Neural cell (in vitro differentiated cells): ENCODE measurements around the gene NFATC3. TPM values are rescaled to one million over a fixed set of nuclear protein-coding genes. Genes with fewer than 3 reads are reported as not detected.

ENCODE experiments used
- H2AFZ ChIP-seq: fragments of 200-600, 300-800 bp; sonication (generic), shearing (Covaris generic); 2 replicates; pipeline ENCODE4 v1.6.0; 2014; ENCODE audit warnings: low read depth, mild to moderate bottlenecking, antibody characterized with exemption, low read length, moderate library complexity
- H3F3A ChIP-seq: fragments of 200-600 bp; shearing (Covaris generic); 2 replicates; pipeline ENCODE4 v1.6.1; 2016; ENCODE audit warnings: mild to moderate bottlenecking, moderate library complexity, mixed read lengths, antibody characterized with exemption, low read length; ENCODE audit not compliant: insufficient read depth, poor library complexity, severe bottlenecking
- H3K27ac ChIP-seq: fragments of 200-600, 300-800 bp; sonication (generic), shearing (Covaris generic); 2 replicates; pipeline ENCODE4 v1.5.1; 2014; ENCODE audit warnings: mild to moderate bottlenecking, low read length, moderate library complexity
- H3K27me3 ChIP-seq: fragments of 300-800, 200-600 bp; sonication (generic), shearing (Covaris generic); 2 replicates; pipeline ENCODE4 v1.6.0; 2014; ENCODE audit warnings: mild to moderate bottlenecking, low read depth, low read length, moderate library complexity; ENCODE audit not compliant: insufficient read depth
- H3K36me3 ChIP-seq: fragments of 300-800, 200-600 bp; sonication (generic), shearing (Covaris generic); 2 replicates; pipeline ENCODE4 v1.5.1; 2014; ENCODE audit warnings: mild to moderate bottlenecking, antibody characterized with exemption, low read length, moderate library complexity; ENCODE audit not compliant: insufficient read depth
- H3K4me2 ChIP-seq: fragments of 300-800, 200-600 bp; sonication (generic), shearing (Covaris generic); 2 replicates; pipeline ENCODE4 v1.6.0; 2014; ENCODE audit warnings: mild to moderate bottlenecking, low read length
- H3K4me3 ChIP-seq: fragments of 300-800, 200-600 bp; sonication (generic), shearing (Covaris generic); 2 replicates; pipeline ENCODE4 v1.5.1; 2014; ENCODE audit warnings: mild to moderate bottlenecking, low read length, moderate library complexity
- H3K79me2 ChIP-seq: fragments of 200-600 bp; shearing (Covaris generic); replicated peaks from 2 replicates; pipeline ENCODE4 v1.6.0; 2014; ENCODE audit warnings: mild to moderate bottlenecking, low read length, moderate library complexity; ENCODE audit not compliant: insufficient read depth
- H3K9ac ChIP-seq: fragments of 300-800, 200-600 bp; sonication (generic), shearing (Covaris generic); 2 replicates; pipeline ENCODE4 v1.6.1; 2016; ENCODE audit warnings: mild to moderate bottlenecking, low read length, mixed read lengths
- H3K9me2 ChIP-seq: fragments of 200-600 bp; shearing (Covaris generic); 2 replicates; pipeline ENCODE4 v1.6.1; 2016; ENCODE audit warnings: mild to moderate bottlenecking, low read length, mixed read lengths; ENCODE audit not compliant: insufficient read depth
- H3K9me3 ChIP-seq: fragments of 200-600, 300-800 bp; sonication (generic), shearing (Covaris generic); 2 replicates; pipeline ENCODE4 v1.6.1; 2016; ENCODE audit warnings: mild to moderate bottlenecking, mixed run types, low read length, moderate library complexity, mixed read lengths
- H4K20me1 ChIP-seq: fragments of 200-600 bp; shearing (Covaris generic); 2 replicates; pipeline ENCODE4 v1.6.1; 2016; ENCODE audit warnings: mild to moderate bottlenecking, mixed run types; ENCODE audit not compliant: insufficient read depth
- CTCF ChIP-seq: fragments of 450-650 bp; IDR thresholded peaks from 2 replicates; pipeline ENCODE4 v1.5.1; 2014; ENCODE audit warnings: antibody characterized with exemption, mild to moderate bottlenecking, moderate library complexity; ENCODE audit not compliant: poor library complexity, severe bottlenecking
- EP300 ChIP-seq: fragments of 450-650 bp; conservative IDR thresholded peaks from 2 replicates; pipeline ENCODE4 v1.6.1; 2014; ENCODE audit warnings: antibody characterized with exemption, mild to moderate bottlenecking, moderate library complexity; ENCODE audit not compliant: poor library complexity, severe bottlenecking
- EZH2 ChIP-seq: fragments of 200-600, 300-800 bp; shearing (Covaris generic), sonication (generic); IDR thresholded peaks from 2 replicates; pipeline ENCODE4 v1.6.1; 2014; ENCODE audit warnings: antibody characterized with exemption, low read length, borderline replicate concordance, mild to moderate bottlenecking; ENCODE audit not compliant: insufficient read depth, poor library complexity, severe bottlenecking
- MXI1 ChIP-seq: fragments of 450-650 bp; conservative IDR thresholded peaks from 2 replicates; pipeline ENCODE4 v1.6.1; 2014; ENCODE audit warnings: antibody characterized with exemption, mild to moderate bottlenecking; ENCODE audit not compliant: poor library complexity, severe bottlenecking
- POLR2AphosphoS5 ChIP-seq: IDR thresholded peaks from 2 replicates; pipeline ENCODE4 v1.6.1; 2012
- RAD21 ChIP-seq: fragments of 450-650 bp; conservative IDR thresholded peaks from 2 replicates; pipeline ENCODE4 v1.6.1; 2014; ENCODE audit warnings: antibody characterized with exemption, mild to moderate bottlenecking, moderate library complexity
- SMC3 ChIP-seq: fragments of 450-650 bp; conservative IDR thresholded peaks from 2 replicates; pipeline ENCODE4 v1.6.1; 2014; ENCODE audit warnings: antibody characterized with exemption, mild to moderate bottlenecking, moderate library complexity; ENCODE audit not compliant: poor library complexity
- TAF1 ChIP-seq: IDR thresholded peaks from 2 replicates; pipeline ENCODE4 v1.6.1; 2012; ENCODE audit warnings: low read depth
- polyA plus RNA-seq: library from polyadenylated mRNA; depleted of rRNA; stranded (reverse); fragments of >200 nt; gene quantifications from 2 replicates; pipeline ENCODE4 v1.2.3, GENCODE V29; 2014
- TF ChIP-seq, protein P1 (sequence below): IDR thresholded peaks from 2 replicates; pipeline ENCODE4 v1.6.1; 2012; ENCODE audit warnings: borderline replicate concordance

NFATC3 gene
- polyA plus RNA-seq, 1 donor from 2014 or later = 6.2 TPM

DNA sequence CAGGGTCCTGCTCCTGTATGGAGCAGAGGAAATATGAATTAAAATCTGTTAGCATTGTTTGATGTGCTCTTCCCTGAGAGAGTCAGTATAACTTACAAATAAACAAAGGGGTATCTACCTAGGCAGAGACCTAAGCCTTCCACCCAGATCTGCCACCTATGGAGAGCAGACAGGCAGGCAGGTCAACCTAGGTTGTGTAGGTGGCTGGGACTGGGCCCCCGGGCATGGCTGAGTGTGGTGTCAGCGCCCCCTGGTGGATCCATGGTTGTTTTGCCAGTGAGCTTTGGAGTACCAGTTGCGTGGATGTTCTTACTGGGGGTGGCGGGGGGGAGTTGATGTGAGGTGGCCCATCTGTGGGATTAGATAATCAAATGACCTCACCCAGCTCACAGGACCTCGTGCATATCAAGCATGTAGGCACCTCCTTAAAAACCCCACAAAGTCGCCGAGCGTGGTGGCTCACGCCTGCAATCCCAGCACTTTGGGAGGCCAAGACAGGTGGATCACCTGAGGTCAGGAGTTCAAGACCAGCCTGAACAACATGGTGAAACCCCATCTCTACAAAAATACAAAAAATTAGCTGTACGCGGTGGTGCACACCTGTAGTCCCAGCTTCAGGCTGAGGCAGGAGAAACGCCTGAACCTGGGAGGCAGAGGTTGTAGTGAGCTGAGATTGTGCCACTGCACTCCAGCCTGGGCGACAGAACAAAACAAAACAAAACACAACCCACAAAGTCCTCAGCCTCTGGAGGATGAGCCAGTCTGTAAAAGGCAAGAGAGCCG is 44.5 kb upstream of the NFATC3 start:
- H3K27ac ChIP-seq = no peak overlapping the region
- no peak overlapping the region for H2AFZ ChIP-seq
- no peak overlapping the region for H3K4me3 ChIP-seq
- no peaks in the 10 kb centered on the region for H3K36me3 ChIP-seq
- no peaks in the 10 kb centered on the region for H3K27me3 ChIP-seq
- H3K79me2 ChIP-seq = no peaks in the 10 kb centered on the region
- H3K9ac ChIP-seq = no peak overlapping the region
- no peaks in the 10 kb centered on the region for H3K9me3 ChIP-seq
- TF ChIP-seq POLR2AphosphoS5 (no peak), RAD21 (peak; percentile 77), MXI1 (no peak), CTCF (peak; percentile 77), EP300 (no peak), SMC3 (peak; percentile 80), EZH2 (no peak), TAF1 (no peak)
- TF ChIP-seq, protein P1, sequence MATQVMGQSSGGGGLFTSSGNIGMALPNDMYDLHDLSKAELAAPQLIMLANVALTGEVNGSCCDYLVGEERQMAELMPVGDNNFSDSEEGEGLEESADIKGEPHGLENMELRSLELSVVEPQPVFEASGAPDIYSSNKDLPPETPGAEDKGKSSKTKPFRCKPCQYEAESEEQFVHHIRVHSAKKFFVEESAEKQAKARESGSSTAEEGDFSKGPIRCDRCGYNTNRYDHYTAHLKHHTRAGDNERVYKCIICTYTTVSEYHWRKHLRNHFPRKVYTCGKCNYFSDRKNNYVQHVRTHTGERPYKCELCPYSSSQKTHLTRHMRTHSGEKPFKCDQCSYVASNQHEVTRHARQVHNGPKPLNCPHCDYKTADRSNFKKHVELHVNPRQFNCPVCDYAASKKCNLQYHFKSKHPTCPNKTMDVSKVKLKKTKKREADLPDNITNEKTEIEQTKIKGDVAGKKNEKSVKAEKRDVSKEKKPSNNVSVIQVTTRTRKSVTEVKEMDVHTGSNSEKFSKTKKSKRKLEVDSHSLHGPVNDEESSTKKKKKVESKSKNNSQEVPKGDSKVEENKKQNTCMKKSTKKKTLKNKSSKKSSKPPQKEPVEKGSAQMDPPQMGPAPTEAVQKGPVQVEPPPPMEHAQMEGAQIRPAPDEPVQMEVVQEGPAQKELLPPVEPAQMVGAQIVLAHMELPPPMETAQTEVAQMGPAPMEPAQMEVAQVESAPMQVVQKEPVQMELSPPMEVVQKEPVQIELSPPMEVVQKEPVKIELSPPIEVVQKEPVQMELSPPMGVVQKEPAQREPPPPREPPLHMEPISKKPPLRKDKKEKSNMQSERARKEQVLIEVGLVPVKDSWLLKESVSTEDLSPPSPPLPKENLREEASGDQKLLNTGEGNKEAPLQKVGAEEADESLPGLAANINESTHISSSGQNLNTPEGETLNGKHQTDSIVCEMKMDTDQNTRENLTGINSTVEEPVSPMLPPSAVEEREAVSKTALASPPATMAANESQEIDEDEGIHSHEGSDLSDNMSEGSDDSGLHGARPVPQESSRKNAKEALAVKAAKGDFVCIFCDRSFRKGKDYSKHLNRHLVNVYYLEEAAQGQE = no peak
- H3K4me2 ChIP-seq = no peak overlapping the region
- no peaks in the 10 kb centered on the region for H3K9me2 ChIP-seq
- no peaks in the 10 kb centered on the region for H4K20me1 ChIP-seq
- H3F3A ChIP-seq = no peaks in the 10 kb centered on the region

DNA sequence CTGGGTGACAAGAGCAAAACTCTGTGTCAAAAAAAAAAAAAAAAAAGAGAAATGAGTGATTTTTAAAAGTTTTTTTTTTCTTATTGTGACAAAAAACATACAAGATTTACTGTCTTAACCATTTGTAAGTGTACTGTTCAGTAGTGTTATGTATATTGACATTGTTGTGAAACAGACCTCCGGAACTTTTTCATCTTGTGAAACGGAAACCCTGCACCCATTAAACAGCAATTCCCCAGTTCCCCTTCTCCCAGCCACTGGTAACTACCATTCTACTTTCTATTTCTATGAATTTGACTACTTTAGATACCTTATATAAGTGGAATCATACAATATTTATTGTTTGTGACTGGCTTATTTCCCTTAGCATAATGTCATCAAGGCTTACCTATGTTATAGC is 43.4 kb upstream of the NFATC3 start:
- no peak overlapping the region for H3K9ac ChIP-seq
- no peaks in the 10 kb centered on the region for H4K20me1 ChIP-seq
- no peaks in the 10 kb centered on the region for H3F3A ChIP-seq
- H3K27ac ChIP-seq = no peak overlapping the region
- no peaks in the 10 kb centered on the region for H3K27me3 ChIP-seq
- H3K79me2 ChIP-seq = no peaks in the 10 kb centered on the region
- no peak overlapping the region for H3K4me3 ChIP-seq
- H3K9me2 ChIP-seq = no peaks in the 10 kb centered on the region
- H3K9me3 ChIP-seq = no peaks in the 10 kb centered on the region
- H3K36me3 ChIP-seq = no peaks in the 10 kb centered on the region
- no peak for TF ChIP-seq MXI1
- TF ChIP-seq, protein P1 = no peak
- TF ChIP-seq TAF1 = no peak
- TF ChIP-seq POLR2AphosphoS5 = no peak
- no peak for TF ChIP-seq SMC3
- TF ChIP-seq EZH2 = no peak
- TF ChIP-seq CTCF = no peak
- no peak for TF ChIP-seq RAD21
- no peak for TF ChIP-seq EP300
- H3K4me2 ChIP-seq = no peak overlapping the region
- H2AFZ ChIP-seq = no peak overlapping the region
